OCI-LY3 (cell line): ENCODE results near the gene ERBB2.

Source experiments
- H2AFZ ChIP-seq: fragments of 200-600, 300-600 bp; shearing (Covaris generic); 2 replicates; pipeline ENCODE4 v1.6.0; 2014; ENCODE audit warnings: antibody characterized with exemption, low read depth, low read length
- H3K27ac ChIP-seq: fragments of 200-600, 300-600 bp; sonication (generic); 2 replicates; pipeline ENCODE4 v1.5.1; 2014; ENCODE audit warnings: mild to moderate bottlenecking, low read length, moderate library complexity, mixed read lengths
- H3K27me3 ChIP-seq: fragments of 200-600, 300-600 bp; sonication (generic); 2 replicates; pipeline ENCODE4 v1.6.1; 2014; ENCODE audit warnings: low read depth, low read length, mixed read lengths
- H3K36me3 ChIP-seq: fragments of 200-600, 300-600 bp; sonication (generic); replicated peaks from 2 replicates; pipeline ENCODE3; 2014; ENCODE audit warnings: low read depth, low read length, mixed read lengths
- H3K4me1 ChIP-seq: fragments of 300-600, 200-600 bp; sonication (generic); 2 replicates; pipeline ENCODE4 v1.6.1; 2014; ENCODE audit warnings: low read length, mixed read lengths
- H3K4me2 ChIP-seq: fragments of 200-600, 300-600 bp; sonication (generic); 2 replicates; pipeline ENCODE4 v1.6.1; 2014; ENCODE audit warnings: low read length, mixed read lengths
- H3K4me3 ChIP-seq: fragments of 300-600, 200-600 bp; sonication (generic); 2 replicates; pipeline ENCODE4 v1.5.1; 2014; ENCODE audit warnings: antibody characterized with exemption, mild to moderate bottlenecking, low read length, moderate library complexity
- H3K79me2 ChIP-seq: fragments of 300-600, 200-600 bp; shearing (Covaris generic); 2 replicates; pipeline ENCODE4 v1.6.1; 2014; ENCODE audit warnings: mild to moderate bottlenecking, low read length, mixed read lengths
- H3K9ac ChIP-seq: fragments of 300-600, 200-600 bp; shearing (Covaris generic); 2 replicates; pipeline ENCODE4 v1.6.0; 2014; ENCODE audit warnings: mild to moderate bottlenecking, low read length, moderate library complexity
- H3K9me3 ChIP-seq: fragments of 200-600, 300-600 bp; shearing (Covaris generic); 2 replicates; pipeline ENCODE4 v1.6.1; 2014; ENCODE audit warnings: low read length, mixed read lengths; ENCODE audit not compliant: insufficient read depth
- H4K20me1 ChIP-seq: fragments of 200-600, 300-600 bp; sonication (generic); 2 replicates; pipeline ENCODE4 v1.6.1; 2016; ENCODE audit warnings: low read length, mixed read lengths; ENCODE audit not compliant: insufficient read depth
- EZH2phosphoT487 ChIP-seq: fragments of 200-600 bp; shearing (Covaris generic); IDR thresholded peaks from 2 replicates; pipeline ENCODE4 v1.6.1; 2018; ENCODE audit warnings: antibody characterized with exemption, mixed run types, low read depth
- TF ChIP-seq, protein P1 (sequence below): fragments of 200-600, 300-600 bp; sonication (generic); IDR thresholded peaks from 2 replicates; pipeline ENCODE4 v1.5.1; 2014; ENCODE audit warnings: antibody characterized with exemption, low read length, low read depth

The ERBB2 gene

DNA sequence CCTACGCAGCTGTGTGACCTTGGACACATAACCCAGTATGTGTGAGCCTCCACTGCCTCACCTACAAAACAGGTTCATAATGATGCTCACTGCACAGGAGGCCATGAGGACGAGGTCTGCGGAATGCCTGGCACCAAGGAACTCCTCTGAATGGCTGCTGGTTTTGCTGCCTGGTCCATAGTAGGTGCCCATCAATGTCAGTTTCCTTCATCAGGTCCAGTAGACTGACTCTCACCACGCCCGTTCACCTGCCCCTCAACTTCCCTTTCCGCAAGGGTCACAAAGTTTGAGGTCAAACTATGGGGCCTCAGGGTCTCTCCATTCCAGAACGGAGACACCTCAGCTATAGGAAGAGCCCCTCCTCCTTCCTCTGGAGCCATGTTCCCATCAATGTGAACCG is 22.8 kb upstream of the ERBB2 start:
- no peaks in the 10 kb centered on the region for H3K79me2 ChIP-seq
- no peak overlapping the region for H3K4me2 ChIP-seq
- H3K27ac ChIP-seq = no peak overlapping the region
- H3K27me3 ChIP-seq = no peaks in the 10 kb centered on the region
- H3K36me3 ChIP-seq = no peaks in the 10 kb centered on the region
- peaks cover 13% of the 10 kb centered on the region for H3K4me1 ChIP-seq
- no peak overlapping the region for H3K9ac ChIP-seq
- H4K20me1 ChIP-seq = no peaks in the 10 kb centered on the region
- no peak overlapping the region for H3K4me3 ChIP-seq
- TF ChIP-seq, protein P1, sequence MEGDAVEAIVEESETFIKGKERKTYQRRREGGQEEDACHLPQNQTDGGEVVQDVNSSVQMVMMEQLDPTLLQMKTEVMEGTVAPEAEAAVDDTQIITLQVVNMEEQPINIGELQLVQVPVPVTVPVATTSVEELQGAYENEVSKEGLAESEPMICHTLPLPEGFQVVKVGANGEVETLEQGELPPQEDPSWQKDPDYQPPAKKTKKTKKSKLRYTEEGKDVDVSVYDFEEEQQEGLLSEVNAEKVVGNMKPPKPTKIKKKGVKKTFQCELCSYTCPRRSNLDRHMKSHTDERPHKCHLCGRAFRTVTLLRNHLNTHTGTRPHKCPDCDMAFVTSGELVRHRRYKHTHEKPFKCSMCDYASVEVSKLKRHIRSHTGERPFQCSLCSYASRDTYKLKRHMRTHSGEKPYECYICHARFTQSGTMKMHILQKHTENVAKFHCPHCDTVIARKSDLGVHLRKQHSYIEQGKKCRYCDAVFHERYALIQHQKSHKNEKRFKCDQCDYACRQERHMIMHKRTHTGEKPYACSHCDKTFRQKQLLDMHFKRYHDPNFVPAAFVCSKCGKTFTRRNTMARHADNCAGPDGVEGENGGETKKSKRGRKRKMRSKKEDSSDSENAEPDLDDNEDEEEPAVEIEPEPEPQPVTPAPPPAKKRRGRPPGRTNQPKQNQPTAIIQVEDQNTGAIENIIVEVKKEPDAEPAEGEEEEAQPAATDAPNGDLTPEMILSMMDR = no peak
- TF ChIP-seq EZH2phosphoT487 = no peak
- no peak overlapping the region for H2AFZ ChIP-seq
- H3K9me3 ChIP-seq = no peaks in the 10 kb centered on the region

DNA sequence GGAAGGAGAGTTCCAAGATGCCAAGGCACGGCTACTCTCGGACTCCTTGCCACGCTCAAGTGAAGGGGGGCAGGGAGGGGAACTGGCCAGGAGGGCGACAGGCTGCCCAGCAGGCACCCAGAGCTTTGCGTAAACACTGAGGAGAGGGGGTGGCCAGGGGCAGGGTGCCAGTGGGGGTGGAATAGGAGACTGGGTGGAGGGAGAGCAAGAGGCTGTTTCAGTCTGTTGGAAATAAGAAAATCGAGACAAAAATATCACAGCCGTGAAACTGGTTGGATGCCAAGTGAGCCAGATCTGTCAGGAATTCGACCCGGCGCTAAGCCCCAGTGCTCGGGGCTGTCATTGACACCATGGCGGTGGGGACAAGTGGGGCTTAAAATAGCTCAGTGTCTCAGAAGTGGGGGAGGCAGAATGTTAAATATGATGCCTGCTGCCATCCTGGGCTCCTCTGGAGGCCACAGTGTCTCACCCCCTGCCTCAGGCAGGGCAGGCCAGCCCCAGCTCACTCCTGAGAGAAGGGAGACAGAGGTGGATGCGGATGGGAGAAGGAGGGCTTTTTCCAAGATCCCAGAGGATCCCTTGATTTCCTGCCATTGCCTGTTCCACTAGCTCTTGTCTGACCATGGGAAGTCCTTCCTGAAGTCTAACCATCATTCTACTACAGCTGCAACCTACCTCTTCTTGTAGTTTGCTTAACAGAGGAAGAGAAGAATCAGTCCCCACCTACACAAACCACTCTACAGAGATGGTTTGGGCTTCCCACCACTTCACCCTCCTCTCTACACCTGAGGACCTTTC is 22.1 kb upstream of the ERBB2 start:
- Histone ChIP-seq H3K79me2 (no peaks in the 10 kb centered on the region), H3K9me3 (no peaks in the 10 kb centered on the region), H3K27ac (no peak overlapping the region), H3K4me3 (no peak overlapping the region), H3K36me3 (no peaks in the 10 kb centered on the region), H4K20me1 (no peaks in the 10 kb centered on the region), H3K9ac (no peak overlapping the region), H3K27me3 (no peaks in the 10 kb centered on the region), H3K4me2 (no peak overlapping the region), H2AFZ (no peak overlapping the region), H3K4me1 (peaks cover 8% of the 10 kb centered on the region)
- TF ChIP-seq, protein P1 = no peak
- TF ChIP-seq EZH2phosphoT487 = no peak

DNA sequence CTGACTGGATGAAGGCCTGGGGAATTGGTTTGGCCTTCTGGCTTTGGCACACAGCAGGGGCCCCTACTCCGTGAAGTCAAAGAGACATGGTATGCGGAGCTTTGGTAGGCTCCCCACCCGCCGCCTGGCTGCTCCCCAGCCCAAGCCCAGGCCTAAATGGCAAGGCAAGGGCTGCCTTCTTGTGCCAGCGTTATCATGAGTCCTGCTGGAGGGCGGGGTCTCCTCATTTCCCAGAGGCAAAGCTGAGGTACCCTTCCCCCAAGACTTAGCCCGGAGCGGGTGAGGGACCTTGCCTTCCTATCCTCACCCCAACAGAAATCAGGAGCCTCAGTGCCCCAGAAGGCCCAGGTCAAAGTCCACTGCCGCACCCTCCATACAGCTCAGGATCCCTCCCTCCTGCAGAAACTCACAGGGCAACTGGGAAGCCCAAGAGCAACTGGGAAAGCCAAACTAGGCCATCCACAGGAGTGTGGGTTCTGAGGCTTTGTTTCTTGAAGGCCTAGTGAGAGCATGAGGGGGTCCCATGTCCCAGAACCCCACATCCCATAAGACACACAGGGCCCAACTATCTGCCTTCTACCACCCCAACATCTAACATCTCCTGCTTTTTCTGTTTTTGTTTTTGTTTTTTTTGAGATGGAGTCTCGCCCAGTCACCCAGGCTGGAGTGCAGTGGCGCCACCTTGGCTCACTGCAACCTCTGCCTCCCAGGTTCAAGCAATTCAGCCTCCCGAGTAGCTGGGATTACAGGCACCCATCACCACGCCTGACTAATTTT is 21.3 kb upstream of the ERBB2 start:
- Histone ChIP-seq H2AFZ (no peak overlapping the region), H3K27me3 (no peaks in the 10 kb centered on the region), H3K4me2 (no peak overlapping the region), H4K20me1 (no peaks in the 10 kb centered on the region), H3K4me1 (peaks cover 8% of the 10 kb centered on the region), H3K9me3 (no peaks in the 10 kb centered on the region), H3K4me3 (no peak overlapping the region), H3K79me2 (no peaks in the 10 kb centered on the region), H3K9ac (no peak overlapping the region), H3K27ac (no peak overlapping the region), H3K36me3 (no peaks in the 10 kb centered on the region)
- no peak for TF ChIP-seq EZH2phosphoT487
- TF ChIP-seq, protein P1 = no peak

DNA sequence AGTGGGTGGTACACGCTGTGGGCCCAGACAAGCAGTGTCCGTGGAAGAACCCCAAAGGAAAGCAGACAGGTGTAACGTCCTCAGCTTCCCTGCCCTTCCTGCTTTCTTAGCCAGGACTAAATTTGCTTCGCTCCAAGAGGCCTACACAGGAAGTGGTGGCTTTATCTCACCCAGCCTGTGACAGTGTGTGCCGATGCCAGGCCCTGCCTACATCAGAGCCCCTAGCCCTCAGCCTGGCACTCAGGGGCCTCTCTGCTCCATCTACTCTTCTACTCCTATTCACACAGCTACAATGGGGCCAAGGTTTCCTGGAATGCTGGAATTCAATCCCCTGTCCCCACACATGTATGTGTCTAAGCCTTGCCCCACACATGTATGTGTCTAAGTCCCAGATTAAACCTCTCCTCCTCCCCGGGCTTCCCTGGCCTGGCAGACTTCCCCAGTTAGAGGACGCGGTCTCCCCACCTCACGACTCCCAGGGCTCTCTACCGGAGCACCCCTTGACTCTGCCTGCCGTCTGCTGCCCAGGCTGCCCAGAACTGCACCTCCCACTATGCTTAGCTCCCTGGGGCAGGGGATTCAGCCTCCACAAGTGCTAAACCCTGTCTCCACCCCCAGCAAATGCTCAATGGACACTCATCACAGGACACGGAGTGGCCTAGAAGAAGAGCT is 20.2 kb upstream of the ERBB2 start:
- no peak overlapping the region for H2AFZ ChIP-seq
- no peak overlapping the region for H3K4me3 ChIP-seq
- no peaks in the 10 kb centered on the region for H3K27me3 ChIP-seq
- no peaks in the 10 kb centered on the region for H3K9me3 ChIP-seq
- H4K20me1 ChIP-seq = no peaks in the 10 kb centered on the region
- H3K9ac ChIP-seq = no peak overlapping the region
- no peaks in the 10 kb centered on the region for H3K79me2 ChIP-seq
- H3K27ac ChIP-seq = no peak overlapping the region
- no peak for TF ChIP-seq EZH2phosphoT487
- TF ChIP-seq, protein P1 = no peak
- H3K4me1 ChIP-seq = peaks cover 5% of the 10 kb centered on the region
- no peak overlapping the region for H3K4me2 ChIP-seq
- no peaks in the 10 kb centered on the region for H3K36me3 ChIP-seq
